HG02763 (cell line): ENCODE measurements around the gene GAB2.

Source experiments
- ATAC-seq: cut with Tn5 transposase; IDR thresholded peaks from one replicate; pipeline ENCODE4 v1.9.1; 2021; ENCODE audit warnings: mild to moderate bottlenecking, moderate library complexity; ENCODE audit not compliant: unreplicated experiment

The GAB2 gene

GRCh38 chr11:78428773-78429172, 11.2 kb upstream of the GAB2 start:
- no peak for ATAC-seq

- ATAC-seq: no peak
Measured at GRCh38 chr11:78428266-78428636, 10.6 kb upstream of the GAB2 start.

- peak; percentile 30 for ATAC-seq
Measured at GRCh38 chr11:78427615-78428265, 10.1 kb upstream of the GAB2 start.

- ATAC-seq: no peak
Measured at GRCh38 chr11:78426845-78427244, 9.2 kb upstream of the GAB2 start.

GRCh38 chr11:78425399-78426070, 7.9 kb upstream of the GAB2 start:
- no peak for ATAC-seq

- no peak for ATAC-seq
Measured at GRCh38 chr11:78424334-78425270, 7.0 kb upstream of the GAB2 start.

GRCh38 chr11:78423241-78423640, 5.6 kb upstream of the GAB2 start:
- ATAC-seq: no peak

- no peak for ATAC-seq
Measured at GRCh38 chr11:78420796-78421209, 3.2 kb upstream of the GAB2 start.

- ATAC-seq: no peak
Measured at GRCh38 chr11:78420255-78420764, 2.7 kb upstream of the GAB2 start.

- no peak for ATAC-seq
Measured at GRCh38 chr11:78419327-78419726, 1.7 kb upstream of the GAB2 start.

GRCh38 chr11:78418584-78419211, 1.1 kb upstream of the GAB2 start:
- no peak for ATAC-seq

- peak; percentile 62 for ATAC-seq
Measured at GRCh38 chr11:78417888-78418583, 416 bp upstream of the GAB2 start.

- ATAC-seq: peak; percentile 52
Measured at GRCh38 chr11:78416285-78417174, 1.1 kb downstream of the GAB2 start.

GRCh38 chr11:78415338-78415737, 2.3 kb downstream of the GAB2 start:
- ATAC-seq: no peak

GRCh38 chr11:78414321-78415051, 3.1 kb downstream of the GAB2 start:
- no peak for ATAC-seq

- ATAC-seq: no peak
Measured at GRCh38 chr11:78408619-78409018, 9.0 kb downstream of the GAB2 start.

- no peak for ATAC-seq
Measured at GRCh38 chr11:78406568-78407196, 10.9 kb downstream of the GAB2 start.

- ATAC-seq: no peak
Measured at GRCh38 chr11:78405805-78406204, 11.8 kb downstream of the GAB2 start.
